ENCODE measurements around the gene TNNI3. TPM values are rescaled to one million over a fixed set of nuclear protein-coding genes. Genes with fewer than 3 reads are reported as not detected.
A peak's percentile ranks its signal among the peaks of the same experiment; 100 is the strongest.

The TNNI3 gene
- total and polyA plus RNA-seq, 9 of the 15 experiments (the other 6 are each of a cell fraction or from before 2014, with no cell fraction given): 4.7 to 158 (median 42.0) TPM

GRCh38 chr19:55165952-55166529 is 8.5 kb upstream of the TNNI3 start (continued):
- TF ChIP-seq UBTF (IDR thresholded peaks at IDR 0.05; ENCODE audit: borderline replicate concordance in 1 of 2, low read depth in 2 of 2, low read length in 2 of 2) (no peak), POLR3A (IDR thresholded peaks at IDR 0.05; ENCODE audit: borderline replicate concordance, extremely low read depth, insufficient read depth, insufficient read length) (no peak), PHF8 (IDR thresholded peaks at IDR 0.05; ENCODE audit: borderline replicate concordance, low read length) (peak; percentile 34; the same call in 1 of the 2 replicates), MYC (IDR thresholded peaks at IDR 0.05; ENCODE audit: low read depth, low read length) (0 out of 2 replicates have a peak, but pooled peaks have one; percentile 12), MYC (CRISPR knock-in tag; IDR thresholded peaks at IDR 0.05; ENCODE audit: borderline replicate concordance, low read depth) (no peak)
- TF ChIP-seq, protein P1, sequence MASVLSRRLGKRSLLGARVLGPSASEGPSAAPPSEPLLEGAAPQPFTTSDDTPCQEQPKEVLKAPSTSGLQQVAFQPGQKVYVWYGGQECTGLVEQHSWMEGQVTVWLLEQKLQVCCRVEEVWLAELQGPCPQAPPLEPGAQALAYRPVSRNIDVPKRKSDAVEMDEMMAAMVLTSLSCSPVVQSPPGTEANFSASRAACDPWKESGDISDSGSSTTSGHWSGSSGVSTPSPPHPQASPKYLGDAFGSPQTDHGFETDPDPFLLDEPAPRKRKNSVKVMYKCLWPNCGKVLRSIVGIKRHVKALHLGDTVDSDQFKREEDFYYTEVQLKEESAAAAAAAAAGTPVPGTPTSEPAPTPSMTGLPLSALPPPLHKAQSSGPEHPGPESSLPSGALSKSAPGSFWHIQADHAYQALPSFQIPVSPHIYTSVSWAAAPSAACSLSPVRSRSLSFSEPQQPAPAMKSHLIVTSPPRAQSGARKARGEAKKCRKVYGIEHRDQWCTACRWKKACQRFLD (CRISPR knock-in tag; IDR thresholded peaks at IDR 0.05): no peak
- TF ChIP-seq, protein P2, sequence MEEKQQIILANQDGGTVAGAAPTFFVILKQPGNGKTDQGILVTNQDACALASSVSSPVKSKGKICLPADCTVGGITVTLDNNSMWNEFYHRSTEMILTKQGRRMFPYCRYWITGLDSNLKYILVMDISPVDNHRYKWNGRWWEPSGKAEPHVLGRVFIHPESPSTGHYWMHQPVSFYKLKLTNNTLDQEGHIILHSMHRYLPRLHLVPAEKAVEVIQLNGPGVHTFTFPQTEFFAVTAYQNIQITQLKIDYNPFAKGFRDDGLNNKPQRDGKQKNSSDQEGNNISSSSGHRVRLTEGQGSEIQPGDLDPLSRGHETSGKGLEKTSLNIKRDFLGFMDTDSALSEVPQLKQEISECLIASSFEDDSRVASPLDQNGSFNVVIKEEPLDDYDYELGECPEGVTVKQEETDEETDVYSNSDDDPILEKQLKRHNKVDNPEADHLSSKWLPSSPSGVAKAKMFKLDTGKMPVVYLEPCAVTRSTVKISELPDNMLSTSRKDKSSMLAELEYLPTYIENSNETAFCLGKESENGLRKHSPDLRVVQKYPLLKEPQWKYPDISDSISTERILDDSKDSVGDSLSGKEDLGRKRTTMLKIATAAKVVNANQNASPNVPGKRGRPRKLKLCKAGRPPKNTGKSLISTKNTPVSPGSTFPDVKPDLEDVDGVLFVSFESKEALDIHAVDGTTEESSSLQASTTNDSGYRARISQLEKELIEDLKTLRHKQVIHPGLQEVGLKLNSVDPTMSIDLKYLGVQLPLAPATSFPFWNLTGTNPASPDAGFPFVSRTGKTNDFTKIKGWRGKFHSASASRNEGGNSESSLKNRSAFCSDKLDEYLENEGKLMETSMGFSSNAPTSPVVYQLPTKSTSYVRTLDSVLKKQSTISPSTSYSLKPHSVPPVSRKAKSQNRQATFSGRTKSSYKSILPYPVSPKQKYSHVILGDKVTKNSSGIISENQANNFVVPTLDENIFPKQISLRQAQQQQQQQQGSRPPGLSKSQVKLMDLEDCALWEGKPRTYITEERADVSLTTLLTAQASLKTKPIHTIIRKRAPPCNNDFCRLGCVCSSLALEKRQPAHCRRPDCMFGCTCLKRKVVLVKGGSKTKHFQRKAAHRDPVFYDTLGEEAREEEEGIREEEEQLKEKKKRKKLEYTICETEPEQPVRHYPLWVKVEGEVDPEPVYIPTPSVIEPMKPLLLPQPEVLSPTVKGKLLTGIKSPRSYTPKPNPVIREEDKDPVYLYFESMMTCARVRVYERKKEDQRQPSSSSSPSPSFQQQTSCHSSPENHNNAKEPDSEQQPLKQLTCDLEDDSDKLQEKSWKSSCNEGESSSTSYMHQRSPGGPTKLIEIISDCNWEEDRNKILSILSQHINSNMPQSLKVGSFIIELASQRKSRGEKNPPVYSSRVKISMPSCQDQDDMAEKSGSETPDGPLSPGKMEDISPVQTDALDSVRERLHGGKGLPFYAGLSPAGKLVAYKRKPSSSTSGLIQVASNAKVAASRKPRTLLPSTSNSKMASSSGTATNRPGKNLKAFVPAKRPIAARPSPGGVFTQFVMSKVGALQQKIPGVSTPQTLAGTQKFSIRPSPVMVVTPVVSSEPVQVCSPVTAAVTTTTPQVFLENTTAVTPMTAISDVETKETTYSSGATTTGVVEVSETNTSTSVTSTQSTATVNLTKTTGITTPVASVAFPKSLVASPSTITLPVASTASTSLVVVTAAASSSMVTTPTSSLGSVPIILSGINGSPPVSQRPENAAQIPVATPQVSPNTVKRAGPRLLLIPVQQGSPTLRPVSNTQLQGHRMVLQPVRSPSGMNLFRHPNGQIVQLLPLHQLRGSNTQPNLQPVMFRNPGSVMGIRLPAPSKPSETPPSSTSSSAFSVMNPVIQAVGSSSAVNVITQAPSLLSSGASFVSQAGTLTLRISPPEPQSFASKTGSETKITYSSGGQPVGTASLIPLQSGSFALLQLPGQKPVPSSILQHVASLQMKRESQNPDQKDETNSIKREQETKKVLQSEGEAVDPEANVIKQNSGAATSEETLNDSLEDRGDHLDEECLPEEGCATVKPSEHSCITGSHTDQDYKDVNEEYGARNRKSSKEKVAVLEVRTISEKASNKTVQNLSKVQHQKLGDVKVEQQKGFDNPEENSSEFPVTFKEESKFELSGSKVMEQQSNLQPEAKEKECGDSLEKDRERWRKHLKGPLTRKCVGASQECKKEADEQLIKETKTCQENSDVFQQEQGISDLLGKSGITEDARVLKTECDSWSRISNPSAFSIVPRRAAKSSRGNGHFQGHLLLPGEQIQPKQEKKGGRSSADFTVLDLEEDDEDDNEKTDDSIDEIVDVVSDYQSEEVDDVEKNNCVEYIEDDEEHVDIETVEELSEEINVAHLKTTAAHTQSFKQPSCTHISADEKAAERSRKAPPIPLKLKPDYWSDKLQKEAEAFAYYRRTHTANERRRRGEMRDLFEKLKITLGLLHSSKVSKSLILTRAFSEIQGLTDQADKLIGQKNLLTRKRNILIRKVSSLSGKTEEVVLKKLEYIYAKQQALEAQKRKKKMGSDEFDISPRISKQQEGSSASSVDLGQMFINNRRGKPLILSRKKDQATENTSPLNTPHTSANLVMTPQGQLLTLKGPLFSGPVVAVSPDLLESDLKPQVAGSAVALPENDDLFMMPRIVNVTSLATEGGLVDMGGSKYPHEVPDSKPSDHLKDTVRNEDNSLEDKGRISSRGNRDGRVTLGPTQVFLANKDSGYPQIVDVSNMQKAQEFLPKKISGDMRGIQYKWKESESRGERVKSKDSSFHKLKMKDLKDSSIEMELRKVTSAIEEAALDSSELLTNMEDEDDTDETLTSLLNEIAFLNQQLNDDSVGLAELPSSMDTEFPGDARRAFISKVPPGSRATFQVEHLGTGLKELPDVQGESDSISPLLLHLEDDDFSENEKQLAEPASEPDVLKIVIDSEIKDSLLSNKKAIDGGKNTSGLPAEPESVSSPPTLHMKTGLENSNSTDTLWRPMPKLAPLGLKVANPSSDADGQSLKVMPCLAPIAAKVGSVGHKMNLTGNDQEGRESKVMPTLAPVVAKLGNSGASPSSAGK (IDR thresholded peaks at IDR 0.05): no peak
- TF ChIP-seq, protein P3, sequence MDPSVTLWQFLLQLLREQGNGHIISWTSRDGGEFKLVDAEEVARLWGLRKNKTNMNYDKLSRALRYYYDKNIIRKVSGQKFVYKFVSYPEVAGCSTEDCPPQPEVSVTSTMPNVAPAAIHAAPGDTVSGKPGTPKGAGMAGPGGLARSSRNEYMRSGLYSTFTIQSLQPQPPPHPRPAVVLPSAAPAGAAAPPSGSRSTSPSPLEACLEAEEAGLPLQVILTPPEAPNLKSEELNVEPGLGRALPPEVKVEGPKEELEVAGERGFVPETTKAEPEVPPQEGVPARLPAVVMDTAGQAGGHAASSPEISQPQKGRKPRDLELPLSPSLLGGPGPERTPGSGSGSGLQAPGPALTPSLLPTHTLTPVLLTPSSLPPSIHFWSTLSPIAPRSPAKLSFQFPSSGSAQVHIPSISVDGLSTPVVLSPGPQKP (CRISPR knock-in tag; IDR thresholded peaks at IDR 0.05): no peak
